ENCODE measurements around the gene POC1A.

Gene POC1A

DNA sequence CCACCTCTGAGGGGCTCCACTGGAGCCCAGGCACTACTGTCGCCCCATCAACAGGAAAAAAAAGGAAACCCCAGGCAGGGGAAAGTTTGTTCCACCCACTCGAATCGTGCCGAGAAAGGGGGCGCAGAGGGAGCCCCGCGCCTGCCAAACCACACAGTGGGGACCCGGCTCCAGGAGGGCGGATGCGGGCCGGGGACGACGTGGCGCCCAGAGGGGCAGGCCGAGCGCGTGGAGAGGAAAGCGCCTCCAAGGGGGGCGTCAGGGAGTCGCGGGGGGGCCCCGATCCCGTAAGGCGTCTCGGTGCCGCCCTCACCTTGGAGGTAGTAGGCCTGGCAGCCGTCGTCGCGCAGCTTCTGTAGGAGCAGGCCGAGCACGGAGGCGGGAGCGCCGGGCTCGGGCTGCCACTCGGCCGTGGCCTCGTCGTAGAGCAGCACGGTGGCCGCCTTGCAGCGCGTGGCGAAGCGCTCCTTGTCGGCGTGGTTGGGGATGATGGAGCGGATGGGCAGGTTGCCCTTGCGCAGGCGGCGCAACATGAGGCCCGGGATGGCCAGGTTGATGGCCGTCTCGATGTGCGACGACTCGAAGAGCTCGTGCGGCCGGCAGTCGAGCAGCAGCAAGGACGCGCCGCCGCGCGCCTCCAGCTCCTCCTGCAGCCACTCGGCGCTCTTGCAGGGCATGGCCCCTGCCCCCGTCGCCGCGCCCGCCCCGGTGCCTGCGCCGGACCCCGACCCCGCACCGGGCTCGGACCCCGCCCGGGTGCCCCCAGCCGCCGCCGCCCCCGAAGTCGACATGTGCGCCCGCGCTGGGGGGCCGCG, 98.5 kb downstream of the POC1A start:
- Histone ChIP-seq H3K9me3 (ENCODE audit: control insufficient read depth, low read length) (no peaks in the 10 kb centered on the region), H3K4me3 (ENCODE audit: extremely low read depth, insufficient read depth, low read length, poor library complexity, severe bottlenecking) (peak overlapping the region; percentile 76), H3K27ac (ENCODE audit: low read depth, low read length, severe bottlenecking) (no peak overlapping the region), H3K4me1 (ENCODE audit: control insufficient read depth, insufficient read depth, low read length, poor library complexity, severe bottlenecking) (peaks cover 29% of the 10 kb centered on the region), H3K36me3 (ENCODE audit: control insufficient read depth, insufficient read depth, low read length) (peaks cover 35% of the 10 kb centered on the region)
- 0 to 1% methylated on average over 70 to 77 of the region's 94 CpGs for WGBS, 2 experiments (ENCODE audit: insufficient coverage in 2 of 2)

DNA sequence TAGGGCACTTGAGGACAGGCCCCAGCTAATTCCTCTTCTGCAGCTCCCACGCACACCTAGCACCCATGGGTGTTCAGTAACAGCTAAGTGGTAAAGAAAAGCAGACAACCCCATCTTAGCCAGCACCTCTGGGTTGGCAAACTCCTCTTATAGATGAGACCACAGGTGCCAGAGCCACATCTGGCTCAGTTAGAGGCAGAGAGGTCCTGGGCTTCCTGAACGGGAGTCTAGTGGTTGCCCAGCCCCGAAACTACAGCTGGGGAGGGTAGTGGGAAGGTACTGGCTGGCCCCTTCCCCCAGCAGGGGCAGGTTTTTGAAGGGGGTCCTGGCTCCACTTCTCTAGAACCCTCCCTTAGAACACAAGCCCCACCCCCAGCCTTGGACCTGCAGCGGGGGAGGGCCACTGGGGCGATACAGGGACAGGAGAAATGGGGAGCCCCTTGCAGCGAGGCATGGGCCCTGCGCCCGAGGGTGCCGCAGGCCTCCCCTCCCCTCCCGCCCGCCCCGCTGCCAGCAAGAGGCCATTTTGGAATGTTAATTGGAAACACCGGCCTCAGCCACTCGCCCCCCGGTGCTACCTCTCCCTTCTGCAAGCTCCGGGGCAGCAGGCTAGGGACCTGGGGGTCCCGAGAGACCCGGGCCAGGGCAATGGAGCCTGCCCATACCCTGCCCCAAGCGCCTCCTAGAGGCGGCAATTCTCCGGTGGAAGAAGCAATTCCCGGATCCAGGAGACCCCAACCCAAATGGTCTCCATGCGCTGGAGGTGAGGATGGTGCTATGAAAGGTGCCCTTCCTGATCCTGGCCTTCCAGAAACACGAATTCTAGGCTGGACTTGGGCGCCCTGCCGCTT, 99.3 kb downstream of the POC1A start:
- Histone ChIP-seq H3K9me3 (ENCODE audit: control insufficient read depth, low read length) (no peaks in the 10 kb centered on the region), H3K27ac (ENCODE audit: low read depth, low read length, severe bottlenecking) (no peak overlapping the region), H3K4me1 (ENCODE audit: control insufficient read depth, insufficient read depth, low read length, poor library complexity, severe bottlenecking) (peaks cover 29% of the 10 kb centered on the region), H3K4me3 (ENCODE audit: extremely low read depth, insufficient read depth, low read length, poor library complexity, severe bottlenecking) (peak overlapping the region; percentile 76), H3K36me3 (ENCODE audit: control insufficient read depth, insufficient read depth, low read length) (peaks cover 43% of the 10 kb centered on the region)
- 7 to 14% methylated on average over 11 to 14 of the region's 26 CpGs for WGBS, 2 experiments (ENCODE audit: insufficient coverage in 2 of 2)

DNA sequence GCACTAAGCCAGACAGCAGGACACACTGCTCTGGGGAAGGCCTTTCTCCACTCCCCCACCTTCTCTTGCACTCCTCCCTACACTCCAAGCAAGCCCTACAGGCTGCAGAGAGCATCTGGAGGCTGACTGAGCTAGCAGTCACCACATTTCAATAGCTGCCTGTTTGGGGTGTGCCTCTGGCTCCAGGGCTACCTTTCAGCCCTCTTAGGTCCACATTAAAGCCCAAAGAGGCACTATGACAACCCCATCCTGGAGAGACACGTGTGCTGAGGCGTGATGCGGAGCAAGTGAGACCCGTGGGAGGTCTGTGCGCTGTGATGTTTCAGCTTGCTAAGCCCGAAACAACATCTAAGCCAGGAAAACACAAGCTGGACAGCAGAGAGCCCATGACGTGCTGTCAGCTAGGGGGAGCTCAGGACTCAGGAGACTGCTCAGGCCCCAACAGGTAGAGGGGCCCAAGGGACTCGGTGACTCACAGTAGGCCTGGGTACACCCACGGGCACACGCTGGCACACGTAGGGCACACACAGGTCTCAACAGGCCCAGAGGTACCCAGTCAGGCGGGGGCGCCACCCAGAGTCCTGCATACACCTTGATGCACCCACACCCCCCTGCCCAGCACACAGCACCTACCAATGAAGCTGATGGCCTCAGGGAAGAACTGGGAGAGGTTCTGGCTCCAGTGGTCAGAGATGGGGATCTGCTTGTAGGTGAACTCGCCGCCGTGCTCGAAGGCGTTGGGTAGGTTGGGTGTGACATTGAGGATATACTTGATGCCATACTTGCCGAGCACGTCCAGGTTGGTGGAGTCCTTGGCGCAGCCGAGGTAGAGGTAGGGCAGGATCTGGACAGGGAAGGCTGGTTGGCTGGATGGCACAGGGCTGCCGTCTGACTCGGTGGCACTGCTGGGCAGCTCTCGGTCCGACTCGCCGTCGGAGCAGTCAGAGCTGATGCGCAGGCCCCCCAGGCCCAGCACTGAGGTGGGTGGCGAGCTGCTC, 100.6 kb downstream of the POC1A start:
- H3K9me3 ChIP-seq (ENCODE audit: control insufficient read depth, low read length): no peaks in the 10 kb centered on the region
- peak overlapping the region; percentile 76 for H3K4me3 ChIP-seq (ENCODE audit: extremely low read depth, insufficient read depth, low read length, poor library complexity, severe bottlenecking)
- H3K27ac ChIP-seq (ENCODE audit: low read depth, low read length, severe bottlenecking): peak overlapping the region; percentile 71
- peaks cover 56% of the 10 kb centered on the region for H3K36me3 ChIP-seq (ENCODE audit: control insufficient read depth, insufficient read depth, low read length)
- peaks cover 35% of the 10 kb centered on the region for H3K4me1 ChIP-seq (ENCODE audit: control insufficient read depth, insufficient read depth, low read length, poor library complexity, severe bottlenecking)
- WGBS, 2 experiments (ENCODE audit: insufficient coverage in 2 of 2): 92 to 93% methylated on average over 29 of the region's 31 CpGs

DNA sequence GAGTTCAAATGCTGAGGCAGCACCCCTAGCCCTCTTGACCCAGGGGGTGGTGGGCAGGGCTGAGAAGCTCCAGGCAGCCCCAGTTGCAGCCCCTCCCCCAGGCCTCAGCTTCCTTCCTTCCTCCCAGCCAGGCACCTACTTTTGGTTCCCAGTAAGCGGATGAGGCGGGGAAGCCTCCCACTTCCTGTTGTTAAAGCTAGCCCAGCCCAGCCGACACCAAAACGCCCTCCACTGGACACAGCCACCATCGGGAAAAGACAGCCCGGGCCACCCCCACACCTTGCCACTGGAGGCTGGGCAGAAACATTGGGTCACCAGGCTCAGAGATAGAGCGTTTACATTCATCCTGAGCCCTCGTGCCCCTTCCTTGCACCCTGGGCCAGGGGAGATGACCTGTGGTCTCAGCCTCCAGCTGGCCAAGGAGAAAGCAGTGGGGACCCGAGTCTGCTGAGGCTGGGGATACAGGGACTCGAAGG, 101.4 kb downstream of the POC1A start:
- H3K27ac ChIP-seq (ENCODE audit: low read depth, low read length, severe bottlenecking): peak overlapping the region; percentile 71

DNA sequence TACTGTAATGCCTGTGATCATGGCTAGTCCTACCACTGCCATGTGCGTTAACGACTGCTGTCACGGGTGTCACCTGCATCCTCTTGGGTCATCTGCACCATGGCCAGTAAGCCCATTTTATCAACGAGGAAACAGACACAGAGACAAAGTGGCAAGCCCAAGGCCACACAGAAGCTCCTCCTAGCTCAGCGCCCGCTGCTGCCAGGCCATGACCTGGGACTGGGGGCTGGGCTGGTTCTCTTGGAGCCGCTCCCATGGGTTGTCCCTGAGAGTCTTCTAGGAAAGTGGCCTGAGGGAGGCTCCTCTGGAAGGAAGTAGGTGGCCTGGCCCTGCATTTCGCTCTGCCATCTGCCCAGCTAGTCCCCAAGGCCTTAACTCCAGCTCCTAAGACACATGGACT, 102.8 kb downstream of the POC1A start:
- 88 to 99% methylated on average over 7 to 8 of the region's 8 CpGs for WGBS, 2 experiments (ENCODE audit: insufficient coverage in 2 of 2)
- Histone ChIP-seq H3K4me3 (ENCODE audit: extremely low read depth, insufficient read depth, low read length, poor library complexity, severe bottlenecking) (no peak overlapping the region), H3K36me3 (ENCODE audit: control insufficient read depth, insufficient read depth, low read length) (peaks cover 70% of the 10 kb centered on the region), H3K27ac (ENCODE audit: low read depth, low read length, severe bottlenecking) (no peak overlapping the region), H3K4me1 (ENCODE audit: control insufficient read depth, insufficient read depth, low read length, poor library complexity, severe bottlenecking) (peaks cover 51% of the 10 kb centered on the region), H3K9me3 (ENCODE audit: control insufficient read depth, low read length) (no peaks in the 10 kb centered on the region)

More for the DNA sequence above, 101.4 kb downstream of the POC1A start:
- peaks cover 63% of the 10 kb centered on the region for H3K36me3 ChIP-seq (ENCODE audit: control insufficient read depth, insufficient read depth, low read length)
- no peaks in the 10 kb centered on the region for H3K9me3 ChIP-seq (ENCODE audit: control insufficient read depth, low read length)
- WGBS, 2 experiments (ENCODE audit: insufficient coverage in 2 of 2): 18 to 32% methylated on average over 7 to 10 of the region's 10 CpGs
- H3K4me3 ChIP-seq (ENCODE audit: extremely low read depth, insufficient read depth, low read length, poor library complexity, severe bottlenecking): peak overlapping the region; percentile 16
- H3K4me1 ChIP-seq (ENCODE audit: control insufficient read depth, insufficient read depth, low read length, poor library complexity, severe bottlenecking): peaks cover 42% of the 10 kb centered on the region

DNA sequence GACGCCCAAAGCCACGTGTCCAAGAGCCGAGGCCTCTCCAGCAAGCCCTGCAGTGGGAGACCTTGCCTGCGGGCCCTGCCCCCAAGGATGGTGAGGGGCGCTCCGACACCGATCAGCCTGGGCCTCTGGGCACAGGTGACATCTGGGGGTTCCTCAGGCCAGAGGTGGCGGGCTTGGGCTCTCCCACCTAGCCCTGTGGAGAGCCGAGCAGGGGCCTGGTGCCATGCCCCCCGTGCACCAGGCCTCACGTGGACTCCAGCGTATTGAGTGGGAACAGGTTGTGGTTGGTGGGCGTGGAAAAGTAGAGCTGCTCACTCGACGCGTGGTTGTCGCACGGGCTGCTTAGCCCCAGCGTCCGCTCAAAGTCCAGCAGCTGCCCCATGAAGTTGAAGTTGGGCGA, 103.7 kb downstream of the POC1A start:
- no peaks in the 10 kb centered on the region for H3K9me3 ChIP-seq (ENCODE audit: control insufficient read depth, low read length)
- H3K27ac ChIP-seq (ENCODE audit: low read depth, low read length, severe bottlenecking): no peak overlapping the region
- WGBS, 2 experiments (ENCODE audit: insufficient coverage in 2 of 2): 97% methylated on average over 20 to 21 of the region's 21 CpGs
- H3K36me3 ChIP-seq (ENCODE audit: control insufficient read depth, insufficient read depth, low read length): peaks cover 70% of the 10 kb centered on the region
- H3K4me1 ChIP-seq (ENCODE audit: control insufficient read depth, insufficient read depth, low read length, poor library complexity, severe bottlenecking): peaks cover 60% of the 10 kb centered on the region
- H3K4me3 ChIP-seq (ENCODE audit: extremely low read depth, insufficient read depth, low read length, poor library complexity, severe bottlenecking): no peak overlapping the region

DNA sequence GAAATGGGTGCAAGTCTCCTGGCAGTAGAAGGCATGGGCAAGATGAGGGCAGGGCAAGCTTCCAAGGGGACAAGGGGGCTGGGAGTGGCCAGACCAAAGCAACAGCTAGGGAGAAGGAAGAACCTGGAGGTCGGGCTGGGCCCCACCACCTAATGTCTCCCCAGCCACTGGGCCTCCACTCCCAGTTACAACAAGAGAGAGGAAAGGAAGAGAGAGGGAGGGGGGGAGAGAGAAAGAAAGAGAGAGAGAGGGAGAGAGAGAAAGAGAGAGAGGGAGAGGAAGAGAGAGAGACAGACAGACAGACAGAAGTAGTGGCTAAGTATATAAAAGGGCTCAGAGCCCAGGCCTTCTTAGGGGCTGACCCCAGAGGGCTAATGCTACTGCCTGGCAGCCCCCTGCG, 104.7 kb downstream of the POC1A start:
- Histone ChIP-seq H3K36me3 (ENCODE audit: control insufficient read depth, insufficient read depth, low read length) (peaks cover 70% of the 10 kb centered on the region), H3K4me1 (ENCODE audit: control insufficient read depth, insufficient read depth, low read length, poor library complexity, severe bottlenecking) (peaks cover 67% of the 10 kb centered on the region), H3K9me3 (ENCODE audit: control insufficient read depth, low read length) (no peaks in the 10 kb centered on the region), H3K27ac (ENCODE audit: low read depth, low read length, severe bottlenecking) (no peak overlapping the region), H3K4me3 (ENCODE audit: extremely low read depth, insufficient read depth, low read length, poor library complexity, severe bottlenecking) (no peak overlapping the region)
- WGBS, 2 experiments (ENCODE audit: insufficient coverage in 2 of 2): 88 to 100% methylated on average over 1 of the region's 2 CpGs

DNA sequence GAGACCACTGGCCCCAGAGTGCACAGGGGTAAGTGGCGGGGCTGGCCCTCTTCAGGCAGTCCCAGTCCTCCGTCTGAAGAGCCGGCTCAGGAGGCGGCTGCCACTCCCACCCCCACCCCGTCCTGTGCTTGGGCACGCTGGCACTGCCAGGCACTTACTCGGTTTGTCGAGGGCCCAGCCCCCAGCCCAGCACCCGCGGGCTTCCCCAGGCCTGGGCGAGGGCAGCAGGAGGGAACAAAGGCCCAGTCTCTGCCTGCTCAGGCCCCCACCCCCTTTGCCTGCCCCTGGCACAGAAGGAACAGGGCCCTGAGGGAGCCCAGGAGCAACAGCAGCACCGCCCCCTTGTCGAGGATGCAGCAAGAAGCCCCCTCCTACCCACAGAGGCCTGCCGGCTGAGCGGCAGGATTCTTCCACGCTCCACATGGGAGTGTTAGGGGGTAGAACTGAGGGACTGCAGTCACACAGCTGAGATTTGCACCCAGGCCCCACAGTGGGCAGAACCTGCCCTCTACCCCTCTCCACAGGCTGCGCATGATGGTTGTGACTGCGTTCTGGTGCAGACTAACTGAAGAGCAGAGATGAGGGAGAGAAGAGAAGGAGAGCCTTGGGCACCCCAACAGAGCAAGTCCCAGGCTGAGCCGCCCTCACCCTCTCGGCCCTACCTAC, 106.8 kb downstream of the POC1A start:
- 83 to 93% methylated on average over 8 to 11 of the region's 20 CpGs for WGBS, 2 experiments (ENCODE audit: insufficient coverage in 2 of 2)
- H3K27ac ChIP-seq (ENCODE audit: low read depth, low read length, severe bottlenecking): peak overlapping the region; percentile 94
- H3K9me3 ChIP-seq (ENCODE audit: control insufficient read depth, low read length): no peaks in the 10 kb centered on the region
- H3K4me1 ChIP-seq (ENCODE audit: control insufficient read depth, insufficient read depth, low read length, poor library complexity, severe bottlenecking): peaks cover 55% of the 10 kb centered on the region
- no peak overlapping the region for H3K4me3 ChIP-seq (ENCODE audit: extremely low read depth, insufficient read depth, low read length, poor library complexity, severe bottlenecking)
- H3K36me3 ChIP-seq (ENCODE audit: control insufficient read depth, insufficient read depth, low read length): peaks cover 52% of the 10 kb centered on the region

DNA sequence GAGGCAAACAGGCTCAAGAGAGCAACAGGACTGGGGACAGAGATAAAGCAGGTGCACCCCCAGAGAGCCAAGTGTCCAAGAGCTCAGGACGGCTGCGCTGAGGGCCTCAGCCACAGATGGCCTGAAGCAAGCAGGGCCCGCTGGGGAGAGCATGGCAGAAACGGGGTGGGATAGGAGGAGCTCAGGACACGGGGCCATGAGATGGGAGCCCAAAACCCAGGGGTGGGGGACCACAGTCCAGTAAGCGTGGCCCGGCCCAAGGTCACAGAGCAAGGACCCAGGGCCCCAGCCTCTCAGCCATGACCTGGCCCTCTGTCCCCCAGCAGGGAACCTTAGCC, 107.4 kb downstream of the POC1A start:
- peaks cover 46% of the 10 kb centered on the region for H3K36me3 ChIP-seq (ENCODE audit: control insufficient read depth, insufficient read depth, low read length)
- H3K27ac ChIP-seq (ENCODE audit: low read depth, low read length, severe bottlenecking): peak overlapping the region; percentile 94
- 91 to 94% methylated on average over 5 to 7 of the region's 7 CpGs for WGBS, 2 experiments (ENCODE audit: insufficient coverage in 2 of 2)
- peaks cover 50% of the 10 kb centered on the region for H3K4me1 ChIP-seq (ENCODE audit: control insufficient read depth, insufficient read depth, low read length, poor library complexity, severe bottlenecking)
- no peaks in the 10 kb centered on the region for H3K9me3 ChIP-seq (ENCODE audit: control insufficient read depth, low read length)
- no peak overlapping the region for H3K4me3 ChIP-seq (ENCODE audit: extremely low read depth, insufficient read depth, low read length, poor library complexity, severe bottlenecking)
